HFF-Myc (cell line): ENCODE results near the gene AEBP1.

Experiments used
- DNase-seq: peaks from one replicate; pipeline ENCODE4 v3.0.0-alpha.2; 2011; ENCODE audit warnings: low read depth; ENCODE audit errors: extremely low read depth
- H3K4me3 ChIP-seq: replicated peaks from 2 replicates; pipeline ENCODE4 v1.5.1; 2011; ENCODE audit warnings: low read depth, mild to moderate bottlenecking, control low read depth, low read length
- CTCF ChIP-seq: IDR thresholded peaks from 2 replicates; pipeline ENCODE4 v1.5.1; 2012; ENCODE audit warnings: mild to moderate bottlenecking, low read depth, low read length, control low read depth; ENCODE audit errors: missing control alignments

AEBP1 gene

GRCh38 chr7:44138698-44139097 is 34.6 kb downstream of the AEBP1 start:
- H3K4me3 ChIP-seq: no peak overlapping the region
- no peak for TF ChIP-seq CTCF
- no peak for DNase-seq

GRCh38 chr7:44139311-44140010 is 35.3 kb downstream of the AEBP1 start:
- no peak for DNase-seq
- TF ChIP-seq CTCF: no peak

GRCh38 chr7:44140341-44140740 is 36.2 kb downstream of the AEBP1 start:
- no peak for DNase-seq
- TF ChIP-seq CTCF: no peak
- H3K4me3 ChIP-seq: no peak overlapping the region

More at GRCh38 chr7:44139311-44140010, 35.3 kb downstream of the AEBP1 start:
- no peak overlapping the region for H3K4me3 ChIP-seq

GRCh38 chr7:44141221-44141850 is 37.2 kb downstream of the AEBP1 start, which contains the start of gene MYL7:
Gene MYL7 (minus strand): TSS chr7:44141332. CDS start chr7:44141305, 27 bp downstream.
- TF ChIP-seq CTCF: no peak
- no peak for DNase-seq
- no peak within 1 kb of the TSS for H3K4me3 ChIP-seq

GRCh38 chr7:44142028-44142427 is 37.9 kb downstream of the AEBP1 start:
- no peak for TF ChIP-seq CTCF
- H3K4me3 ChIP-seq: no peak overlapping the region
- no peak for DNase-seq

- TF ChIP-seq CTCF: no peak
- H3K4me3 ChIP-seq: no peak overlapping the region
- no peak for DNase-seq
Measured at GRCh38 chr7:44143646-44144250, 39.6 kb downstream of the AEBP1 start.
